Neural crest cell (in vitro differentiated cells): ENCODE results near the gene RPA1. TPM values are rescaled to one million over a fixed set of nuclear protein-coding genes. Genes with fewer than 3 reads are reported as not detected.

Experiments
- DNase-seq: peaks from one replicate; pipeline ENCODE4 v3.0.0; 2021; ENCODE audit warnings: low read depth, mixed read lengths, low spot score
- H3K27ac Mint-ChIP-seq: one replicate; pipeline ENCODE4 v1.8.0; 2021; ENCODE audit warnings: mild to moderate bottlenecking, mixed read lengths; ENCODE audit not compliant: unreplicated experiment
- H3K27me3 Mint-ChIP-seq: 2 replicates; pipeline ENCODE4 v1.8.0; 2021; ENCODE audit warnings: low read depth, mild to moderate bottlenecking, mixed read lengths
- H3K36me3 Mint-ChIP-seq: 2 replicates; pipeline ENCODE4 v1.8.0; 2021; ENCODE audit warnings: low read depth, mild to moderate bottlenecking, mixed read lengths
- H3K4me1 Mint-ChIP-seq: 2 replicates; pipeline ENCODE4 v1.8.0; 2021; ENCODE audit warnings: mixed read lengths
- H3K4me3 Mint-ChIP-seq: one replicate; pipeline ENCODE4 v1.8.0; 2021; ENCODE audit warnings: mild to moderate bottlenecking, mixed read lengths
- H3K9me3 Mint-ChIP-seq: 2 replicates; pipeline ENCODE4 v1.8.0; 2021; ENCODE audit warnings: mixed read lengths
- total RNA-seq: library from RNA; stranded (reverse); gene quantifications from 2 replicates; pipeline ENCODE4 v1.2.1, GENCODE V29; 2021
- TF ChIP-seq, protein P1 (sequence below): fragments of 200-600 bp; sonication (generic); conservative IDR thresholded peaks from 2 replicates; pipeline ENCODE4 v1.5.0; 2021; ENCODE audit warnings: antibody characterized with exemption, mild to moderate bottlenecking

The RPA1 gene
- total RNA-seq, 1 donor from 2014 or later = 215 TPM

DNA sequence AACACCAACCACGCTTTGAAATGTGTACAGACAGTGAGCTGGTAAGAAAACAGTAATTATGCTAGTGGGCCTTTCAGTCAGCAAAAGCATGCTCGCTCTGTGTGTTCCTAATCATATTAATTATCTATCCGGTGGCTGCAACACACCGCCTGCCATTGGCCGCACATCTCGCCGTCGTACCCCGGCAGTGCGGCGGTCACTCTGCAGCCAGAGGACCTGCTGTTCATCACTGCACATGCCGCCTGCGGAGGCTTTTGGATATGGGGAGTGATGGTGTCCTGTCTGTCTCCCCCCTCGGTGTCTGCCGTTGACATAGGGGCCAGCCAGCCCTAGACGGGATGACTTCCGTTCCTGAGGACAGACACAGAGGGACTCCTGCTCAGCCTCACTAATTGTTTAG, 68.5 kb downstream of the RPA1 start:
- Mint-ChIP-seq H3K4me3 (no peak overlapping the region), H3K27ac (no peak overlapping the region), H3K4me1 (no peaks in the 10 kb centered on the region), H3K27me3 (peaks cover 3% of the 10 kb centered on the region), H3K36me3 (peaks cover 8% of the 10 kb centered on the region), H3K9me3 (no peaks in the 10 kb centered on the region)
- TF ChIP-seq, protein P1, sequence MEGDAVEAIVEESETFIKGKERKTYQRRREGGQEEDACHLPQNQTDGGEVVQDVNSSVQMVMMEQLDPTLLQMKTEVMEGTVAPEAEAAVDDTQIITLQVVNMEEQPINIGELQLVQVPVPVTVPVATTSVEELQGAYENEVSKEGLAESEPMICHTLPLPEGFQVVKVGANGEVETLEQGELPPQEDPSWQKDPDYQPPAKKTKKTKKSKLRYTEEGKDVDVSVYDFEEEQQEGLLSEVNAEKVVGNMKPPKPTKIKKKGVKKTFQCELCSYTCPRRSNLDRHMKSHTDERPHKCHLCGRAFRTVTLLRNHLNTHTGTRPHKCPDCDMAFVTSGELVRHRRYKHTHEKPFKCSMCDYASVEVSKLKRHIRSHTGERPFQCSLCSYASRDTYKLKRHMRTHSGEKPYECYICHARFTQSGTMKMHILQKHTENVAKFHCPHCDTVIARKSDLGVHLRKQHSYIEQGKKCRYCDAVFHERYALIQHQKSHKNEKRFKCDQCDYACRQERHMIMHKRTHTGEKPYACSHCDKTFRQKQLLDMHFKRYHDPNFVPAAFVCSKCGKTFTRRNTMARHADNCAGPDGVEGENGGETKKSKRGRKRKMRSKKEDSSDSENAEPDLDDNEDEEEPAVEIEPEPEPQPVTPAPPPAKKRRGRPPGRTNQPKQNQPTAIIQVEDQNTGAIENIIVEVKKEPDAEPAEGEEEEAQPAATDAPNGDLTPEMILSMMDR = no peak
- no peak for DNase-seq

DNA sequence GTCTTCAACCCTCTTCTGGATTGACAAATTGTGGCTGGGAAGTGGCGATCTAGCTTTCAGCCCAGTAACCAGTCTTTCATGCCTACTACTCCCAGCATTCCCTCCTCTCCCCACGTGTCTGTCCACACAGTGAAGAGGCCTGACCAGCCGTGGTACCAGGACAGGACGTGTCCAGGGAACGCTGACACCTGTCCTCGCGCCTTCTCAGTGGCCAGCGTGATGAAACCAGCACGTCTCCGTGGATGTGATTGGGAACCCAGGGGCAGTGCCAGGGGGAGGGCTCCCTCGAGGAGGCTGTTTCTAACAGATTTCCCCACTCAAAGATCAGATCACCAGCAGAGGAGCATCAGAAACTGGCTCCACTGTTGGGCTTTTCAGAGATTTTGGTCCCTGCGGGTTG, 69.1 kb downstream of the RPA1 start:
- TF ChIP-seq, protein P1 = no peak
- no peak overlapping the region for H3K27ac Mint-ChIP-seq
- no peak overlapping the region for H3K4me3 Mint-ChIP-seq
- H3K9me3 Mint-ChIP-seq = no peaks in the 10 kb centered on the region
- no peak for DNase-seq
- H3K4me1 Mint-ChIP-seq = no peaks in the 10 kb centered on the region
- H3K27me3 Mint-ChIP-seq = peaks cover 5% of the 10 kb centered on the region
- H3K36me3 Mint-ChIP-seq = peaks cover 8% of the 10 kb centered on the region

DNA sequence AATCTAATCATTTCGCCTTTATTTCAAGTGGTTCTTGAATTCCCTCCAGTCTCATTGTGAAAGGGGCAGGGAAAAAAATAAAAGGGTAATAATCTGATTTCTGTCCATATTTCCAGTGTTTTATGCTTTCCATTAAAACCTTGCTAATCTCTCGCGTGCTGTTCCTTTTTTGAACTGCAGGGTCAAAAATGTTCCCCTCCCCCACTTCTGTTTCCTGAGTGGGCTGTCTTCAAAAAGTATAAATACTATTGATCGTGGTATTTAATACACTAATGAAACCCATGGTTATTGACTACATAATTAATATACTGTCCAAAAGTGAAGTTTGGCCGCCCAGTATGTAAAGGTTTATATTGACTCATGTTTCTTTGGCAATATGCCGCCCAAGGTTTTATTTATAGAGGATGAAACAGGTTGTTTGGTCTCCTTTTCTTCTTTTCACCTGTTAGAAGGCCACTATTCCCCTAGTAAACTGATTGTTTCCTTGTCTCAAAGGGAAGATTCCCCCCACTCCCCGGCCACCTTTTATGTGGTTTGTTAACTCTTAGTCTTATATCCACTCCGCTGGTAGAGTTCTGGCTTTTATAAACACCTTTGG, 69.7 kb downstream of the RPA1 start:
- Mint-ChIP-seq H3K9me3 (no peaks in the 10 kb centered on the region), H3K4me1 (no peaks in the 10 kb centered on the region), H3K36me3 (peaks cover 8% of the 10 kb centered on the region), H3K27me3 (peaks cover 11% of the 10 kb centered on the region), H3K27ac (no peak overlapping the region), H3K4me3 (no peak overlapping the region)
- no peak for DNase-seq
- TF ChIP-seq, protein P1 = peak; percentile 53

DNA sequence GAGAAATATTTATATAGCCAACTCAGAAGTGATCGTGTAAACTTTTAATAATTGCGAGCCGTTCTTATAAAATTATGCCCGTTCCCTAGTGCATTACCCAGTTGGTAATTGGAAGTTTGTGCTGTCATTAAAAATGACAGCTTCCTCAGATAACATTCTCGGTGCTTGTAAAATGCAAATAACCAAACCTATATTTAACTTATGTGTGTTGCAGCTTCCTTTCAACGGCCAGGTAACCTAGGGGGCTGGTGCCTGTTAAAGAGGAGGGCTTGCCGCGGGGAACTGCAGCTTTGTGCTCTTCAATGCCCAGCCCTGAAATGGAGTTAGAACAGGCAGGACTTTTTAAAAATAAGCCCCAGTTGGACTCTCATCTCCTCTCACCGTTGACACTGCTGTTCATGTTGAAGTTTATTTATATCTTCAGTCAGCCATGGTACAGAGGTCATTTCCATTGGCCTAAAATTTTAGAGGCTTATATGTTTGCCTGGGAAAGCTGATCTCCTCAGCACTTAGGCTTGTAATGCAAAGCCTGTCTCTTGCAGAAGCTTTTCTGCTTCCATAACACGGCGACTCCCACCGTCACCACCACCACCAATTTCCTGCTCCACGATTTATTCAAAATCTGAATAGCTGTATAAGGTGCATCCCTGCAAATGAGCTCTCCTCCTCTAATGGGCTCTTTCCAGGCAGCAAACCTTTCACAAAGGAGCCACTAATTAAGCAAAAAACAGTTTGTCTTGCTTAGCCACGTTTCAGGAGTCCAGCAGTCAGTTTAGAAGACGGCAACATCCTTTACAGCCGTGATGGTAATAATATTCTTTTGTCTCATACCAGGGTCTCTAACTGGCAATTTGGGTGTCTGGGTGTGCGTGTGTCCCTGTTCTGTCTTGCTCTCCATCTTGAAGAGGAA, 74.7 kb downstream of the RPA1 start:
- Mint-ChIP-seq H3K36me3 (no peaks in the 10 kb centered on the region), H3K4me1 (peaks cover 24% of the 10 kb centered on the region), H3K27me3 (peaks cover 57% of the 10 kb centered on the region), H3K27ac (no peak overlapping the region), H3K9me3 (no peaks in the 10 kb centered on the region), H3K4me3 (no peak overlapping the region)
- no peak for DNase-seq
- TF ChIP-seq, protein P1 = no peak

DNA sequence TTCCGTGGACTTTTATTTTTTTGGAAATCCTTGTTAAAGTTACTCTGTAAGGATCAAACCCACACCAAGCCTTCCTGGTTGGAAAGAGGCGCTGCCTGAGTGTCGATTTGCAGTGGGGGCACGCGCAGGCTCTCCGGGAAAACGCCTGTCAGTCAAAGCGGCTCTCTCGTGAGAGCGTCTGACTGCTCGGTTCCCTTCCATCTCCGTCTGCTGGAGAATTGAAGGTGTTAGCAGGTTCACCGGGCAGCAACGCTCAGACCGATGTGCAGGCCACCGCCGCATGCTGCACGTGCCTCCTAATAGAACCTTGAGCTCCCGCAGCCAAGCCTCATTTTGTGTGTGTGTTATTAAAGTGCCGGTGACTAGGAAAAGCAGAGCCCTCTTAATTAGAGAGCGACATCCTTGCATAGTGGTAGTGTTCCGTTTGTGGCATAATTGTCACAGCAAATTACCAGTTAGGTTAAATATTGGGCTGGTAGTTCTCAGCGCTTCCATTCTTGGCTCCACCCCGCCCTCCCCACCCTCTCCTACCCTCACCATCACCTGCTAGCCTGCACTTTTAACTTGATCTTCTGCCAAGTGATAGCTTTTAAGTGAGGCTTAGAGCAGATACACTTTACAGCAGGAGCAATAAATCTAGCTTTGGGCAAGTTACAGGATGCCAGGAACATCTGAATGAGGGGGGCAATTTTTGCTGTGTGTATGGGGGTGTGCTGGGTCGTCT, 75.5 kb downstream of the RPA1 start:
- Mint-ChIP-seq H3K27me3 (peaks cover 66% of the 10 kb centered on the region), H3K36me3 (no peaks in the 10 kb centered on the region), H3K4me3 (no peak overlapping the region), H3K27ac (no peak overlapping the region), H3K9me3 (no peaks in the 10 kb centered on the region), H3K4me1 (peaks cover 28% of the 10 kb centered on the region)
- DNase-seq = no peak
- TF ChIP-seq, protein P1 = no peak
